Caco-2 (cell line): ENCODE results near the gene ZBTB7B. TPM values are rescaled to one million over a fixed set of nuclear protein-coding genes. Genes with fewer than 3 reads are reported as not detected.

Experiments
- BruUV-seq: library from RNA; stranded (reverse); fragments of 400-500 nt; replicated peaks from 2 replicates; lab custom pipeline; 2021; lab: Mats Ljungman, UMichigan
- CTCF ChIA-PET: fragments of 300-600 bp; sonication (Branson Sonifier 250); formaldehyde crosslinking; loops from one replicate; lab custom pipeline; 2022; ENCODE audit warnings: antibody characterized with exemption; lab: Charles Lee
- POLR2A ChIA-PET: fragments of 300-600 bp; sonication (Branson Sonifier 250); formaldehyde crosslinking; loops from one replicate; lab custom pipeline; 2022; ENCODE audit warnings: antibody characterized with exemption; lab: Charles Lee
- DNase-seq, 2 experiments: peaks; one replicate each; pipeline versions ENCODE4 v3.0.0 to v3.0.0-alpha.2; 2020 to 2022
- H3K27me3 ChIP-seq: replicated peaks from 2 replicates; pipeline ENCODE4 v1.6.0; 2011; ENCODE audit warnings: low read length; ENCODE audit not compliant: control insufficient read depth, insufficient read depth
- H3K36me3 ChIP-seq: 2 replicates; pipeline ENCODE4 v1.5.1; 2011; ENCODE audit warnings: low read length; ENCODE audit not compliant: control insufficient read depth, insufficient read depth
- H3K4me1 ChIP-seq: fragments of 250-450 bp; sonication (Bioruptor Pico); 2 replicates; pipeline ENCODE4 v1.5.1; 2020; ENCODE audit warnings: mild to moderate bottlenecking
- H3K4me3 ChIP-seq: 2 replicates; pipeline ENCODE4 v1.5.1; 2011; ENCODE audit warnings: low read depth, mild to moderate bottlenecking, control low read depth, low read length
- H3K9me3 ChIP-seq: fragments of 250-450 bp; sonication (Bioruptor Pico); 2 replicates; pipeline ENCODE4 v1.5.1; 2020; ENCODE audit warnings: mild to moderate bottlenecking, moderate library complexity
- H3K27ac Mint-ChIP-seq: one replicate; pipeline ENCODE4 v1.8.0; 2022; ENCODE audit warnings: mixed read lengths; ENCODE audit not compliant: unreplicated experiment
- H3K27me3 Mint-ChIP-seq: one replicate; pipeline ENCODE4 v1.8.0; 2022; ENCODE audit warnings: mixed read lengths; ENCODE audit not compliant: insufficient read depth, unreplicated experiment
- H3K36me3 Mint-ChIP-seq: one replicate; pipeline ENCODE4 v1.8.0; 2022; ENCODE audit warnings: mild to moderate bottlenecking, mixed read lengths; ENCODE audit not compliant: insufficient read depth, unreplicated experiment
- H3K4me1 Mint-ChIP-seq: one replicate; pipeline ENCODE4 v1.8.0; 2022; ENCODE audit warnings: low read depth, mixed read lengths; ENCODE audit not compliant: unreplicated experiment
- H3K4me3 Mint-ChIP-seq: one replicate; pipeline ENCODE4 v1.8.0; 2022; ENCODE audit warnings: mild to moderate bottlenecking, moderate library complexity, mixed read lengths; ENCODE audit not compliant: unreplicated experiment
- H3K9me3 Mint-ChIP-seq: one replicate; pipeline ENCODE4 v1.8.0; 2022; ENCODE audit warnings: mixed read lengths; ENCODE audit not compliant: unreplicated experiment
- intact Hi-C: fragments of 100-400 bp; cut with micrococcal nuclease; formaldehyde crosslinking; loops from one replicate; pipeline ENCODE4 v1.10.0; 2022; ENCODE audit not compliant: unreplicated experiment
- total RNA-seq: library from RNA; stranded (reverse); gene quantifications from 2 replicates; pipeline ENCODE4 v1.2.3, GENCODE V29; 2022
- TF ChIP-seq, protein P1 (sequence below), 2 experiments: fragments of 200-600 bp in 1 of 2; IDR thresholded peaks; 1 replicate in 1 of 2; 2 replicates in 1 of 2; pipeline versions ENCODE4 v1.5.1 to v1.8.0; 2011 to 2022; ENCODE audit warnings: antibody characterized with exemption in 1 of 2, control low read depth in 1 of 2, inconsistent platforms in 1 of 2, low read depth in 1 of 2, low read length in 1 of 2, mild to moderate bottlenecking in 1 of 2, moderate library complexity in 1 of 2; ENCODE audit not compliant: insufficient read depth in 1 of 2, severe bottlenecking in 1 of 2, unreplicated experiment in 1 of 2

Gene ZBTB7B
- total RNA-seq, 1 experiment from 2014 or later, result 46.8 TPM

DNA sequence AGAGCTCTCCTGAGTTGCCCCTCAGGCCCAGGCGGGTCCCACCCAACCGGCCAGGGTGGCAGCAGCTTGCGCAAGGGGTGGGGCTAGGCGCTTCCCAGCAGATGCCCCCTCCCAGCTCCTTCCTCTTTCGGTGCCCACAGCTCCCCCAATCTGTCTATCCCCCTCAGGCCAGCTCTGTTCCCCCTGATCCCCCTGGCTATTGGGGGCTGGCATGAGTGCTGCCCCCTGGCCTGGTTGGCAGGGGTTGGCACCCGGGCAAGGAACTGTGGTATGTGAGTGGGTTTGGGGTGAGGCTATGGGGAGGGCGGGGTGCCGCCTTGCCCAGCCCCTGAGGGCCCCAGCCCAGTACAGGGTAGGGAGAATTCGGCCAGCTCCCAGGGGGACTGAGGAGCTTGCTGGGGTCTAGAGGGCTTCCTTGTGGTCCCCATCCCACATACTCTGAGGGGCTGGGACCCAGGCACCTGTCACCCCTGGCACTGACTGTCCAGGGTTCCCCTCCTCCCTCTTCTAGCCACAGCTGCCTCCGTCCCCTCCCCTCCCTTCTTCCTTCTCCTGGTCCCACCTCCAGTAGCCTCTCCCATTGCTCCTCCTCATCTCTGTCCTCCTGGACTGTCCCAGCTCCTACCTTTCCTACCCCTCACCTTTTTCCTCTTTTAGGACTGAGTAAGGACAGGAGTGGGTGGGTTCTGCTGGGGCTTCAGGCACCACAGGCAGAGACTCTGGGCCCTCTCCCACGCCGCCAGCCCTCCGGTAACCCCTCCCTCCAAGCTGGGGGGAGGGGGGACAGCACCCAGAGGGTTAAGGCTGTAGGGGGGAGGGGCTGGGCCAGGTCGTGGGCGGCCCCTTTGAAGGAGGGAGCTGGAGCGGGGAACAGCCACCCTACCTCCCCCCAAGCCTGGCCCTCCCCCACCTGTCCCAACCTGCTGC lies 5.7 kb downstream of the ZBTB7B start:
- Histone ChIP-seq H3K27me3 (no peaks in the 10 kb centered on the region), H3K4me1 (peaks cover 55% of the 10 kb centered on the region), H3K36me3 (peaks cover 4% of the 10 kb centered on the region), H3K4me3 (no peak overlapping the region), H3K9me3 (no peaks in the 10 kb centered on the region)
- TF ChIP-seq, protein P1, sequence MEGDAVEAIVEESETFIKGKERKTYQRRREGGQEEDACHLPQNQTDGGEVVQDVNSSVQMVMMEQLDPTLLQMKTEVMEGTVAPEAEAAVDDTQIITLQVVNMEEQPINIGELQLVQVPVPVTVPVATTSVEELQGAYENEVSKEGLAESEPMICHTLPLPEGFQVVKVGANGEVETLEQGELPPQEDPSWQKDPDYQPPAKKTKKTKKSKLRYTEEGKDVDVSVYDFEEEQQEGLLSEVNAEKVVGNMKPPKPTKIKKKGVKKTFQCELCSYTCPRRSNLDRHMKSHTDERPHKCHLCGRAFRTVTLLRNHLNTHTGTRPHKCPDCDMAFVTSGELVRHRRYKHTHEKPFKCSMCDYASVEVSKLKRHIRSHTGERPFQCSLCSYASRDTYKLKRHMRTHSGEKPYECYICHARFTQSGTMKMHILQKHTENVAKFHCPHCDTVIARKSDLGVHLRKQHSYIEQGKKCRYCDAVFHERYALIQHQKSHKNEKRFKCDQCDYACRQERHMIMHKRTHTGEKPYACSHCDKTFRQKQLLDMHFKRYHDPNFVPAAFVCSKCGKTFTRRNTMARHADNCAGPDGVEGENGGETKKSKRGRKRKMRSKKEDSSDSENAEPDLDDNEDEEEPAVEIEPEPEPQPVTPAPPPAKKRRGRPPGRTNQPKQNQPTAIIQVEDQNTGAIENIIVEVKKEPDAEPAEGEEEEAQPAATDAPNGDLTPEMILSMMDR (IDR thresholded peaks at IDR 0.05; ENCODE audit: insufficient read depth in 1 of 2, low read depth in 1 of 2, low read length in 1 of 2, severe bottlenecking in 1 of 2, unreplicated experiment in 1 of 2), result no peak
- Mint-ChIP-seq H3K36me3 (peaks cover 38% of the 10 kb centered on the region), H3K9me3 (no peaks in the 10 kb centered on the region), H3K4me3 (peak overlapping the region; percentile 50), H3K27me3 (no peaks in the 10 kb centered on the region), H3K4me1 (peaks cover 25% of the 10 kb centered on the region), H3K27ac (peak overlapping the region; percentile 43)
- no peak for DNase-seq
- POLR2A ChIA-PET, result interaction anchor here (1.0 kb wide), 1 partner anchor 9 kb away, joined by 4 read pairs; no protein-coding TSS in a partner anchor
- CTCF ChIA-PET, result interaction anchor here (0.5 to 2.3 kb wide), 4 partner anchors 9 to 454 kb away, joined by 3 to 10 read pairs (median 5); no protein-coding TSS in a partner anchor
- intact Hi-C loops, result no loop called here
- BruUV-seq, result no TSS peak

DNA sequence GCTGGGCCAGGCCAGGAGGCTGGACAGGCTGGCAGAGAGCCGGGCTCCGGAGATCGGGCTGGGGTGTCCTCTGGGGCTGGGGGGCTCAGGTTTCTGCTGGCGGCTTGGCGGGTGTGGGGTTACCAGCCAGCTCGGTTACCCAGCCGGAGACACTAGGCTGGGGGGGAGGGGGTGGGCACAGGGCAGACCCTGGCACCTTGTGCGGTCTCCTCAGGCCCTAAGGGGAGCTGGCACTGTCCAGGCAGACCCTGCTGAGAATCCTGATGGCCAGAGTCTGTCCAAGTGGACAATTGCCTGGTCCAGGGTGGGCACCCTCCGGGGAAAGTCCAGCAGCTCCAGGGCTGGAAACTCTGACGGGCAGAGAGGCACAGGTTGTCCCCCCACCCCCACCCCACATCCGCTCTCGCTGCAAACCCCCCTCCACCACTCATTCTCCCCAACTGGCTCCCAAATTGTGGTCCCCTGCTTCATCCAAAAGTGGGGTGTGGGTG lies 6.7 kb downstream of the ZBTB7B start:
- Histone ChIP-seq H3K4me3 (no peak overlapping the region), H3K4me1 (peaks cover 53% of the 10 kb centered on the region), H3K9me3 (no peaks in the 10 kb centered on the region), H3K36me3 (peaks cover 4% of the 10 kb centered on the region), H3K27me3 (no peaks in the 10 kb centered on the region)
- no TSS peak for BruUV-seq
- TF ChIP-seq, protein P1 (IDR thresholded peaks at IDR 0.05; ENCODE audit: insufficient read depth in 1 of 2, low read depth in 1 of 2, low read length in 1 of 2, severe bottlenecking in 1 of 2, unreplicated experiment in 1 of 2), result no peak
- no peaks in the 10 kb centered on the region for H3K27me3 Mint-ChIP-seq
- intact Hi-C loops, result no loop called here
- CTCF ChIA-PET, result interaction anchor here (0.6 to 2.3 kb wide), 3 partner anchors 8 to 21 kb away, joined by 4 to 10 read pairs (median 6); no protein-coding TSS in a partner anchor
- peak overlapping the region; percentile 50 for H3K4me3 Mint-ChIP-seq
- peaks cover 35% of the 10 kb centered on the region for H3K36me3 Mint-ChIP-seq
- POLR2A ChIA-PET, result no interaction called here
- no peak for DNase-seq
- peaks cover 25% of the 10 kb centered on the region for H3K4me1 Mint-ChIP-seq
- peak overlapping the region; percentile 45 for H3K27ac Mint-ChIP-seq
- H3K9me3 Mint-ChIP-seq, result no peaks in the 10 kb centered on the region

DNA sequence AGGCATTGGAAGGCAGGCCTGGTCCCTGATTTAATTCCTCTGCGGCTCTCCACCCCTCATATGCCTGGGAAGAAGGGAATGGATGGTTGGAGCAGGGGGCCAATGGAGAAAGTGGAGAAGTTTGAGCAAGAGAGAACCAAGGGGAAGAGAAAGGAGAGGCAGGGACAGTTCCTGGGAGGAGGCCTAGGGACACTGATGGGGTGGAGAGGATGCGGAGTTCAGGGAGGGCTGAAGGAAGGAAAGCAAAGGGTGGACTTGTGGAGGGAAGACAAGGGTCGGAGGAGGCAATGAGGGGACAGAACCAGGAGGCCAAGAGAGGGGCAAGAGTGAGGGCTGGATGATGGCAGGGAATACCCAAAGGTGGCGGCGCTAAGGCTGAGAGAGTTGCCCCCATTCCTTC lies 7.1 kb downstream of the ZBTB7B start:
- H3K4me3 ChIP-seq, result no peak overlapping the region
- BruUV-seq, result no TSS peak

More for the DNA sequence above, 7.1 kb downstream of the ZBTB7B start:
- Mint-ChIP-seq H3K27me3 (no peaks in the 10 kb centered on the region), H3K4me1 (peaks cover 25% of the 10 kb centered on the region), H3K4me3 (no peak overlapping the region), H3K36me3 (peaks cover 35% of the 10 kb centered on the region), H3K9me3 (no peaks in the 10 kb centered on the region), H3K27ac (peak overlapping the region; percentile 45)
- ChIA-PET POLR2A (no interaction called here), CTCF (interaction anchor here (0.6 to 2.3 kb wide), 2 partner anchors 8 to 17 kb away, joined by 3 to 10 read pairs; partner anchors contain the start of gene LENEP)
- Histone ChIP-seq H3K36me3 (peaks cover 3% of the 10 kb centered on the region; the same call in 1 of the 2 replicates), H3K27me3 (no peaks in the 10 kb centered on the region), H3K4me1 (peaks cover 49% of the 10 kb centered on the region), H3K9me3 (no peaks in the 10 kb centered on the region)
- intact Hi-C loops, result no loop called here
- DNase-seq, result no peak
- TF ChIP-seq, protein P1 (IDR thresholded peaks at IDR 0.05; ENCODE audit: insufficient read depth in 1 of 2, low read depth in 1 of 2, low read length in 1 of 2, severe bottlenecking in 1 of 2, unreplicated experiment in 1 of 2), result no peak
